Heart left ventricle (tissue), 16 donors: ENCODE data around the gene TMEM101. TPM values are rescaled to one million over a fixed set of nuclear protein-coding genes. Genes with fewer than 3 reads are reported as not detected.
"Not testable (repeated sequence)": the region's sequence is repeated elsewhere in the genome, so short reads cannot be mapped to it uniquely, and the experiment has no call there.

Source experiments
- ATAC-seq, 4 donors: fragments of 200-7000 bp; cut with Tn5 transposase; one replicate each; pipeline ENCODE4 v1.9.1; 2020 to 2022; ENCODE audit warnings: moderate library complexity in 4 of 4, mild to moderate bottlenecking in 3 of 4, moderate number of reproducible peaks in 1 of 4
- DNase-seq, 5 donors: peaks; one replicate each; pipeline ENCODE4 v3.0.0-alpha.2; 2020
- H3K27ac ChIP-seq, 12 donors: fragments of 200-600 bp; sonication (generic) in 4 of 12; one replicate each; pipeline versions ENCODE4 v1.5.0 to v1.8.0; 2016 to 2022; ENCODE audit warnings: mild to moderate bottlenecking in 2 of 12
- H3K27me3 ChIP-seq, 9 donors: fragments of 200-600 bp; sonication (generic) in 2 of 9; one replicate each; pipeline versions ENCODE4 v1.5.1 to v1.8.0; 2016 to 2022; ENCODE audit warnings: mild to moderate bottlenecking in 3 of 9
- H3K36me3 ChIP-seq, 9 donors: fragments of 200-600 bp; sonication (generic) in 2 of 9; one replicate each; pipeline versions ENCODE4 v1.5.0 to v1.8.0; 2018 to 2022; ENCODE audit warnings: mild to moderate bottlenecking in 2 of 9
- H3K4me1 ChIP-seq, 12 donors: fragments of 200-600 bp; sonication (generic) in 4 of 12; one replicate each; pipeline versions ENCODE4 v1.5.0 to v1.8.0; 2016 to 2022; ENCODE audit warnings: mild to moderate bottlenecking in 3 of 12
- H3K4me3 ChIP-seq, 12 donors: fragments of 200-600 bp; sonication (generic) in 4 of 12; one replicate each; pipeline versions ENCODE4 v1.5.0 to v1.8.0; 2017 to 2022; ENCODE audit warnings: mild to moderate bottlenecking in 9 of 12, moderate library complexity in 4 of 12
- H3K9me3 ChIP-seq, 12 donors: fragments of 200-600 bp; sonication (generic) in 4 of 12; one replicate each; pipeline versions ENCODE4 v1.5.0 to v1.8.0; 2016 to 2022; ENCODE audit warnings: mild to moderate bottlenecking in 1 of 12
- CTCF ChIP-seq, 12 donors: fragments of 200-600 bp; sonication (generic) in 4 of 12; IDR thresholded peaks; one replicate each; pipeline versions ENCODE4 v1.5.0 to v1.8.0; 2018 to 2022; ENCODE audit warnings: antibody characterized with exemption in 12 of 12, mild to moderate bottlenecking in 5 of 12
- POLR2A ChIP-seq, 2 donors: fragments of 450-650 bp; IDR thresholded peaks; one replicate each; pipeline ENCODE4 v1.6.1; 2017; ENCODE audit warnings: antibody characterized with exemption in 2 of 2, mild to moderate bottlenecking in 2 of 2, moderate library complexity in 2 of 2
- WGBS, 4 donors: extraction: QIAGEN DNeasy Blood & Tissue Kit in 2 of 4; methylation state at CpG; one replicate each; pipeline versions ENCODE4 v1.1.5 to v1.1.7; 2013 to 2018; 5-methylcytosine and 5-hydroxymethylcytosine counted together
- intact Hi-C, 10 donors: fragments of 100-400 bp; cut with DNase I; formaldehyde crosslinking; loops; one replicate each; pipeline versions ENCODE4 v1.11.1 to v1.14.2; 2022
- polyA plus RNA-seq, 2 donors: library from polyadenylated mRNA; stranded (reverse); fragments of 200-250 nt; gene quantifications; one replicate each; pipeline ENCODE4 v1.2.3, GENCODE V29; 2013
- total RNA-seq, 9 donors: library from RNA; depleted of rRNA in 2 of 9; stranded (reverse); fragments of >200 nt in 2 of 9; fragmentation: NEBNext Ultra II Directional in 3 of 9; extraction: Animal tissue kit (Norgen Biotek cat#: 25700) in 3 of 9; gene quantifications; one replicate each; pipeline versions ENCODE4 v1.1.0 to v1.2.4, GENCODE V29; 2016 to 2023
- donor health status: ischemic (EF 13 %, LVEDD 7.1; RV severe dilation, severe dysfunction).
- donor health status: healthy with polysubstance abuse.
- donor health status: DM: no; HTN: yes; CAD: no.
- donor health status: DM: no; HTN: no; CAD: no.
- donor health status: ischemic (EF 25% LVEDD 6.9; RV normal size, moderate dysfunction).
- donor health status: ischemic (EF 25% LVEDD 5.7; RV mildly dilated, moderate dysfunction).
- donor health status: healthy.
- donor health status: DM: yes; HTN: yes; CAD: no.
- donor health status: ischemic (EF 35%, LVEDD 5.7; RV mildly dilated, moderate dysfunction).
- donor health status: nonischemic (EF 11% LVEDD 7.7; RV severe dilation, severe dysfunction).
- donor health status: DM: yes; HTN: yes; CAD: no.
- donor health status: PGD.
- donor health status: ischemic (EF 29% LVEDD 5.4; RV normal size, mild dysfunction).
- donor health status: nonischemic (EF 23%, LVEDD 6.1; RV moderate dilation, normal function).

The TMEM101 gene
- total and polyA plus RNA-seq, 11 donors: 13.4 to 31.1 (median 19.3) TPM

DNA sequence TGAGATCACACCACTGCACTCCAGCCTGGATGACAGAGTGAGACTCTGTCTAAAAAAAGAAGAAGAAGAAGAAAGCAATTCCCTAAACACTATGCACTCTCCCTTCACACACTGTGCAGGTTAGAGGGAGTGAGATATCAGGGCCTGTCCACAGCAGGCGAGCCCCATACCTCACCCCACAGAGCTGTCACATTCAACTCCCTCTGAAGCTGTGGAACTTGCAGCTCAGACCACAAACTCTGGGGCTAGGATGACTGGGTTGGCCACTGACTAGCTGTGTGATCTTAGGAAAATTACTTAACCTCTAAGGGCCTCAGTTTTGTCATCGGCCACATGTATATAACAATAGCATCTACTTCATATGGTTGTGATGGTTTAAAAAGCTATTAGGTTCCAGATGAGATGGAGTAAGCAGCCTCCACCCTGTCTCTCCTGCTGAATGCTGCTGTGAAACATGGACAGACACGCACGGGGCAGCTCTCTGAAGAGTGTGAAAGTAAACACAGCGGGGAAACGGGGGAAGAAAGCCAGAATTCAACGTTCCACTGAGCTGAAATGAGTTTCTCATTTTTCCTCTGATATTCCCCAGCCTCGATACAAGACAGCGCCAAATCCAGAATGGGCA lies 47.4 kb downstream of the TMEM101 start:
- Histone ChIP-seq H3K9me3 (no peaks in the 10 kb centered on the region), H3K36me3 (no peaks in the 10 kb centered on the region), H3K4me3 (no peak overlapping the region), H3K4me1 (no peaks in the 10 kb centered on the region), H3K27me3 (peaks cover 0 to 6% (median 0%) of the 10 kb centered on the region in 9 donors), H3K27ac (no peak overlapping the region)
- ATAC-seq: no peak
- WGBS, 4 donors: 66 to 68% (median 67%) methylated on average over 9 of the region's 9 CpGs
- DNase-seq: no peak
- TF ChIP-seq POLR2A (IDR thresholded peaks at IDR 0.05) (no peak), CTCF (IDR thresholded peaks at IDR 0.05) (no peak)
- intact Hi-C loops: loop anchor here in 1 of 10 donors (10.0 kb wide), 1 partner anchor 1273 kb away; no protein-coding TSS in a partner anchor

- intact Hi-C loops: loop anchor here in 1 of 10 donors (10.0 kb wide), 1 partner anchor 1271 kb away; no protein-coding TSS in a partner anchor
- ATAC-seq (no peak), DNase-seq (no peak)
- H3K4me3 ChIP-seq: no peak overlapping the region
- no peaks in the 10 kb centered on the region for H3K36me3 ChIP-seq
- WGBS, 4 donors: 61 to 73% (median 67%) methylated on average over 3 of the region's 3 CpGs
- no peak overlapping the region for H3K27ac ChIP-seq
- TF ChIP-seq POLR2A (IDR thresholded peaks at IDR 0.05) (no peak), CTCF (IDR thresholded peaks at IDR 0.05) (no peak)
- no peaks in the 10 kb centered on the region for H3K4me1 ChIP-seq
- H3K9me3 ChIP-seq: no peaks in the 10 kb centered on the region
- H3K27me3 ChIP-seq: peaks cover 0 to 12% (median 0%) of the 10 kb centered on the region in 9 donors
These were observed 48.5 kb downstream of the TMEM101 start for GRCh38 chr17:43966276-43966675.

GRCh38 chr17:43962479-43962878 lies 52.3 kb downstream of the TMEM101 start:
- DNase-seq: no peak
- Histone ChIP-seq H3K9me3 (no peaks in the 10 kb centered on the region), H3K27me3 (peaks cover 0 to 22% (median 0%) of the 10 kb centered on the region in 9 donors), H3K4me3 (no peak overlapping the region), H3K4me1 (no peaks in the 10 kb centered on the region), H3K27ac (no peak overlapping the region), H3K36me3 (no peaks in the 10 kb centered on the region)
- TF ChIP-seq POLR2A (IDR thresholded peaks at IDR 0.05) (no peak), CTCF (IDR thresholded peaks at IDR 0.05) (no peak)
- no peak for ATAC-seq
- 61 to 66% (median 64%) methylated on average over 7 of the region's 7 CpGs for WGBS, 4 donors
- intact Hi-C loops: loop anchor here in 1 of 10 donors (10.0 kb wide), 1 partner anchor 1268 kb away; no protein-coding TSS in a partner anchor

- no peaks in the 10 kb centered on the region for H3K36me3 ChIP-seq
- ATAC-seq: no peak
- 83 to 85% (median 83%) methylated on average over 2 of the region's 2 CpGs for WGBS, 4 donors
- H3K9me3 ChIP-seq: no peaks in the 10 kb centered on the region
- no peaks in the 10 kb centered on the region for H3K4me1 ChIP-seq
- no peak overlapping the region for H3K27ac ChIP-seq
- intact Hi-C loops: loop anchor here in 1 of 10 donors (10.0 kb wide), 1 partner anchor 1267 kb away; no protein-coding TSS in a partner anchor
- no peak for TF ChIP-seq POLR2A (IDR thresholded peaks at IDR 0.05)
- no peak for TF ChIP-seq CTCF (IDR thresholded peaks at IDR 0.05)
- peaks cover 0 to 26% (median 0%) of the 10 kb centered on the region in 9 donors for H3K27me3 ChIP-seq
- no peak overlapping the region for H3K4me3 ChIP-seq
- DNase-seq: no peak
These were observed 52.8 kb downstream of the TMEM101 start for GRCh38 chr17:43961954-43962353.

DNA sequence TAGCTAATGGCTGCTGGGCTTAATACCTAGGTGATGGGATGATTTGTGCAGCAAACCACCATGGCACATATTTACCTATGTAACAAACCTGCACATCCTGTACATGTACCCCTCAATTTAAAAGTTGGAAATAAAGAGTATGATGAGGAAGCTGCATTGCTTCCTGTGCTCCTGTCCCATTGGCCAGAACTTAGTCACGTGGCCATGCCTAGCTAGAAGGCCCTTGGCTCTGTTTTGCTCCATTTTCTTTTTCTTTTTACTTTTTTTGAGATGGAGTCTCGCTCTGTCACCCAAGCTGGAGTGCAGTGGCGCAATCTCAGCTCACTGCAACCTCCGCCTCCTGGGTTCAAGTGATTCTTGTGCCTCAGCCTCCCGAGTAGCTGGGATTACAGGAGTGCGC lies 53.5 kb downstream of the TMEM101 start:
- not testable (repeated sequence) for H3K27ac ChIP-seq, ATAC-seq, H3K4me1 ChIP-seq, H3K36me3 ChIP-seq, DNase-seq, H3K9me3 ChIP-seq, H3K4me3 ChIP-seq
- intact Hi-C loops: loop anchor here in 1 of 10 donors (10.0 kb wide), 1 partner anchor 1266 kb away; no protein-coding TSS in a partner anchor
- WGBS, 4 donors: 90 to 94% (median 92%) methylated on average over 6 of the region's 6 CpGs
- H3K27me3 ChIP-seq: peaks cover 0 to 20% (median 0%) of the 10 kb centered on the region in 9 donors
